GM18517 (cell line): ENCODE data around the gene REL.

ENCODE experiments used
- ATAC-seq: cut with Tn5 transposase; IDR thresholded peaks from one replicate; pipeline ENCODE4 v1.9.1; 2021; ENCODE audit warnings: mild to moderate bottlenecking, moderate library complexity; ENCODE audit not compliant: unreplicated experiment

The REL gene

DNA sequence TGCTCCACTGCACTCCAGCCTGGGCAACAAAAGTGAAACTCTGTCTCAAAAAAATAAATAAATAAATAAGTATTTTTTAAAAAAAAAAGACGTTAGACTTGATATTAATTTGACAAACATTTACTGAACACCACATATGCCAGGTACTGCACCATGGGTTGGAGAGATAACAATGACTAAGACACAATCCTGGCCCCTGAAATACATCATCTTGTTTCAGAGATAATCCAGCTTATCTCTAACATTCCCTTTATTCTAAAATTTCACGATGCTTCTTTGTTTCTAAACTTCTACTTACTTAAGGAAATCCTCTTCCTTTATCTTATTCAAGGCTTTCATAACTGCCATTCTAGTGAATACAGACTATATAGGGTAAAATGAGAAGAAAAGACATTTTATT lies 81.2 kb downstream of the REL start:
- no peak for ATAC-seq

DNA sequence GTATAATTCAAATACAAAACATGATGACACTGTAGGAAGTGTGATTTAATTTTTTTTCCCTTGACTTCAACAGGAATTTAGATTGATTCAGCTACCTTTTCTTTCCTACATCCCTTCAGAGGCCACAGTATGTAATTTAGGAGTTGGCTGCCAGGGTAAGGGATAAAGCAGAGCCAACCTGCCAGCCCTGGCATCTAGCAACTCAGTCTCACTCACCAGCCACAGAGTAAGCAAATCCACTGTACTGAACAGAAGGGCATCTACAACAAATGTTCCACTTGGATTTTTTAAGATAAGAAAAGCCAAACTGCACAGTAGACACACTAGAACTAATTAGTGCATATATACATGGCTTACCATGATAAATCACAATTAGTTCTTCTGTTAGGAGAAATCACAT lies 81.8 kb downstream of the REL start:
- ATAC-seq = no peak

DNA sequence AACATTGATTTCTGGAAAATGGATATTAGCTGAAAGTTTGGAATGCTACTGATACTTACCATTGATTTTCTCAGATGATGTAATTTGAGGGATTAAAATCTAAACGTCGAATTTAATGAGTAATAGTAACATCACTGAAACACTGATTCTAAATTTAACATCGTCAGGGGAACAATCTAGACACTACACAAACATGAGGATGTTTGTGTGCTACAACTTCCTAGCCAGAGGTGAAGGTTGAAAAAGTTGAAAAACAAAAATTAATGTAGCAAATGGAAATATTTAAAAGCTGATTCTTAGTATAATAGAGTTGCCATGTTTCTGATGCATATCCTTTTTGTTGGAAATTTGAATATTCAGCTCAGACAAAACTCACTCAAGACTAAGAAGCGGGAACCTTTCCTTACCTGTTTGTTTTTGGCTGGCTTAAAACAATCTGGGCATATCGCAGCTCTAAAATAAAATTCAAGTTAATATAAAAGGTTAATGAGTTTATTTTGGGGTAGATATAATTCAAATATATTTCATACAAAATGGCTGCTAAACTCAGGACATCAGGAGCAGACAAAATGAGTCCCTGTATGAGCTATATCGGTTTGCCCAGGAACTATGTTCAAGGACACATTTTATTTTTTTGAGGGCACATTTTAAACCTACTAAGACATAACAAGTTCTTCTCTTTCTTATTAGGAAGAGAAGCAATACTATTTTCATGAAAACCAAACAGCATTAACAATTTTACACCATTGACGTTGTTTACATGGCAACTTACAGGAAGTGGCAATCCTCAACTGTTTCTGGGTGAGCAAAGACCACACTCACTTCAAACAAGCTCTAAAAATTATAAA lies 83.5 kb downstream of the REL start:
- no peak for ATAC-seq

DNA sequence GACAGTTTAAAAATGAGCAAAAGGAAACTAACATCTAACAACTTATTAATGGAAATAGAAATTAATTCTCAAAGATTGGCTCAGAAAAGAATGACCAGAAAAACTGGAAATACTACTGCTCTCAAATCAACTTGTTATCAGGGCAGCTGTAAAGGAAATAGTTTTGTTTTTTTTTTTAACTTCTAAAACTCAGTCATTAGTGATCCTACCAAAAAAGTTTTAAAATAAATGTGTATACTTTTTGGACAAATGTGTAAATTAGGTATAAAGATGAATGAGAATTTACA lies 84.1 kb downstream of the REL start:
- ATAC-seq = no peak

DNA sequence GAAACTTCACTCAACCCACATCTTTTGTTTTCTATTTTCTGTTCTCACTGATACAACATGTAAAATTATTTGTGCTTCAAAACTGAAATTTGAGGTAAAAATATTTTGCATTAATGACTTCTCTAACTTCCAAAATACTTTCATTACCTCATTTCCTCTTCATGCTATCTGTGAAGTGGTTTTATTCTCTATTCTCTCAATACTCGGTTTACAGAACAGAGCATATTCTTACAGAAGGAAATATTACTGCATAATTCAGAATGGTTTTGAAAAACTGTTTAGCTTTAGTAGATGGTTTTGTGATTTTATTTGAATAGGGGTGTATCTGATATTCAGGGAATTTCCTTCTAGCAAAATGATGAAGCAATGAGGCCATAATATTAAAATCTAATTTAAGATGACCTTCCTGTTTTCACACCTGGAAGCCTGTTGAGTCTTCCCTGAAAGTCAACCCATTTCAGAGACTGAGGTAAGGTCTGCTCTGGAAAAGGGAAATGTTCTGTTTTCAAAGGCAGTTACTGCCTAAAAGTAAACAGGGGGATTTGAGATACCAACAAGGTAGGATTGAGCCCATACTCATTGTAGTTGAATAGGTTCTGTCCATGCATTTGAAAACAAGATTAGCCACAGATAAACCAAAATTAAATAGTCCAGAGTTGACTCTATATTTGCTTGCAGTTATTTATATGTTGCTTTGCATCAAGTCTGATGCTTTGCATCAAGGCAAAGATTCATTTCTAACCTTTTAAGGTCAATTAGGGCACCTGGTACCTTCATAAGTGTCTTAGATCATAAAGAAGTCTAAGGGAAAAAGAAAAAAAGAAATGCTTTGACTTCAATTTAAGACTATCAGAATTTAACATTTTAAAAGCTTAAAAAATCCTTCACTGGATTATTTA lies 85.4 kb downstream of the REL start:
- peak; percentile 82 for ATAC-seq

DNA sequence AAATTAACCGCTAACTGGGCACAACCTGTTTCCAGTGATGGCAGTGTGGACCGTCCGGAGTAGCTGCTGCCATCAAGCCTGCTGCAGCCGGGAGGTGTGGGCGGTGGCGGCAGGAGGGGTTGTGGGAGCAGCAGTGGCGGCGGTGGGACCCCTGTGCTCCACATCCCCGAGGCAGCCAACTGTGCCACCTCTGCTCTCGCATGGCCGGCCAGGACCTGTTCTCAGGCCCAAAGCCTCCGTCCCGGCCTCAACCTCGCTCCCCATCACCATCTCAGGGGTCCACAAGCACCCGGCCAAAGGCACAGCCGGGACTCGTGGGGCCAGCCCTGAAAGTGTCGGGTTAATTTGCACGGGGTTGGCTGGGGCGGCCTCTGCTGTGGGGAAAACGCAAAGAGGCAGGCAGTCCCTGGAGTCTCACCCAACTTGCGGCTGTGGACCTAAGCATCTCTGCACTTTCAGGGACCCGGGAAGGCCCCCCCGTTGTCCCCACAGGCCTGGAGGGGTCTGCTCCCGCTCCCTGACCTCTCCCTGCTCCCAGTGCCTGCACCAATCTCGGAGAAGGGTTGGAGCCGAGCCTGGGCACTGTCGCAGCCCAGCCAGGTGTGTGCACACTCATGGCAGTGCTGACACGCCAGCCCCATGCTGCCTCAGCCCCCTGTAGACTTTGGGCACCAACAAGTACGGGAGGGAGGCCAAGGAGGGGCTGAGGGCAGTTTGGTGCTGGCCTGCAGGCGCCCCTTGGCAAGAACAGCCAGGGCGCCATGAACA lies 91.7 kb downstream of the REL start:
- no peak for ATAC-seq

DNA sequence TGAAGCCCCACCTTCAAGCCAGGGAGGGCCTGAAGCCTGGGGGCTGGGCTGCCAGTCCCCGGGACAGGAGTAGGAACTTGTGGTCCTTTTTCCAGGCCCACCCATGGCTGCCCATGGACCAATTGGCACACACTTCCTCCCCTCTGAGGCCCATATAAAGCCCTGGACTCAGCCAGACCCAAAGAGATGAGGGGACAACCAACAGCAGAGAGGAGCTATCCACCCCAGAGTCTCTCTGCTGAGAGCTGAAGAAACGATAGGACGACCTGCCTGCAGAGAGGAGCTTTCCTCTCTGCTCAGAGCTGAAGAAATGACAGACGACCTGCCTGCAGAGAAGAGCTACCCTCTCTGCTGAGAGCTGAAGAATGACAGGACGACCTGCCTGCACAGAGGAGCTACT lies 92.3 kb downstream of the REL start:
- no peak for ATAC-seq

DNA sequence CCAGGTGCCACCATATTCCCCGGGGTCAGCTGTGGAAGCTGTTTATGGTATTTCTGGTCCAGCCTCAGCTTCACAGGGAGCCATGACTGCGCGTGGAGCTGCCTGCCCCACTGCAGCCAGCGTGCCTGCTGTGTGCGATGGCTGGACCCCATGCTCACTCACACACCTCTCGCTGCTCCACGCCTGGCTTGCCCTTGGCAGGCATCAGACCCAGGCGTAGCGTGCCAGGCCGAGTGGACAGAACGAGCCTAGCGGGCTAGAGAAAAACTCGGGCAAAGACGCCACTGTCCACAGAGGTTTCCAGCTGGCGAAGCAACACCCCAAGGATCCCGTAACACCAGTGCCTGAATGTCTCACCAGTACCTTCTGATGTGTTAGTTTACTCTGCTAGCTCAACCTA lies 93.3 kb downstream of the REL start:
- no peak for ATAC-seq
